Body of pancreas (tissue), 4 donors: ENCODE measurements around the gene MASP1.

Source experiments
- CTCF ChIP-seq, 7 experiments: fragments of 450-650 bp in 4 of 7; fragments of 200-600 bp in 3 of 7; sonication (generic) in 3 of 7; IDR thresholded peaks; one replicate each; pipeline ENCODE4 v1.5.1; 2016 to 2019; ENCODE audit warnings: antibody characterized with exemption in 7 of 7
- POLR2A ChIP-seq, 3 donors: fragments of 450-650 bp; IDR thresholded peaks; one replicate each; pipeline ENCODE4 v1.6.1; 2016; ENCODE audit warnings: antibody characterized with exemption in 3 of 3, mild to moderate bottlenecking in 2 of 3

- TF ChIP-seq POLR2A (IDR thresholded peaks at IDR 0.05) (no peak), CTCF (IDR thresholded peaks at IDR 0.05) (no peak)
These were observed 104.6 kb downstream of the MASP1 start for GRCh38 chr3:187186801-187187421.
